ENCODE measurements around the gene ALDH3A1. TPM values are rescaled to one million over a fixed set of nuclear protein-coding genes. Genes with fewer than 3 reads are reported as not detected.

The ALDH3A1 gene
- polyA plus RNA-seq, 1 donor from 2014 or later, result 0.10 TPM

DNA sequence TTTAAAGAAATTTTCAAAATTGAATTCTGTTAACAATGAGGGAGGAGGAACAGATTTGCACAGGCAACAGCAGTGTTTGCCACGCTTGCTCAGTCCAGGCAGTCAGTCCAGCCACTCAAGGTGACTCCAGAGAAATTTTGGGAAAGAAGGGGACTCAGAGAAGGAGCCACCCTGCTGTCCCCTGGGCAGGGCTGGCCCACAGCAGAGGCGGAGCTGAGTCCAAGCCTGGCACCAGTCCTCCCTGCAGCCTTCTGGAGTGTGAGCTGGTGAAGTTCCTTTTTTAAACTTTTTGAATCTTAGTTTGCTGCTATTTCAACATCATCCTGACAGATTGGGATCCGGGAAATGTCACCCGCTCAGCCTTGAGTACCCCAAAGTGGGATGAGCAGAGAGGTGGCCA lies 17.3 kb downstream of the ALDH3A1 start:
- no peaks in the 10 kb centered on the region for H4K20me1 ChIP-seq (ENCODE audit: insufficient read depth)
- no peak overlapping the region for H2AFZ ChIP-seq (ENCODE audit: low read depth, low read length)
- H3K9ac ChIP-seq (ENCODE audit: low read length), result no peak overlapping the region
- TF ChIP-seq TAF1 (IDR thresholded peaks at IDR 0.05; ENCODE audit: low read depth) (no peak), RAD21 (conservative IDR thresholded peaks at IDR 0.05) (no peak), MXI1 (conservative IDR thresholded peaks at IDR 0.05; ENCODE audit: poor library complexity, severe bottlenecking) (no peak), POLR2AphosphoS5 (IDR thresholded peaks at IDR 0.05) (no peak), EZH2 (IDR thresholded peaks at IDR 0.05; ENCODE audit: borderline replicate concordance, insufficient read depth, low read length, poor library complexity, severe bottlenecking) (no peak), EP300 (conservative IDR thresholded peaks at IDR 0.05; ENCODE audit: poor library complexity, severe bottlenecking) (no peak), SMC3 (conservative IDR thresholded peaks at IDR 0.05; ENCODE audit: poor library complexity) (no peak)
- TF ChIP-seq, protein P1, sequence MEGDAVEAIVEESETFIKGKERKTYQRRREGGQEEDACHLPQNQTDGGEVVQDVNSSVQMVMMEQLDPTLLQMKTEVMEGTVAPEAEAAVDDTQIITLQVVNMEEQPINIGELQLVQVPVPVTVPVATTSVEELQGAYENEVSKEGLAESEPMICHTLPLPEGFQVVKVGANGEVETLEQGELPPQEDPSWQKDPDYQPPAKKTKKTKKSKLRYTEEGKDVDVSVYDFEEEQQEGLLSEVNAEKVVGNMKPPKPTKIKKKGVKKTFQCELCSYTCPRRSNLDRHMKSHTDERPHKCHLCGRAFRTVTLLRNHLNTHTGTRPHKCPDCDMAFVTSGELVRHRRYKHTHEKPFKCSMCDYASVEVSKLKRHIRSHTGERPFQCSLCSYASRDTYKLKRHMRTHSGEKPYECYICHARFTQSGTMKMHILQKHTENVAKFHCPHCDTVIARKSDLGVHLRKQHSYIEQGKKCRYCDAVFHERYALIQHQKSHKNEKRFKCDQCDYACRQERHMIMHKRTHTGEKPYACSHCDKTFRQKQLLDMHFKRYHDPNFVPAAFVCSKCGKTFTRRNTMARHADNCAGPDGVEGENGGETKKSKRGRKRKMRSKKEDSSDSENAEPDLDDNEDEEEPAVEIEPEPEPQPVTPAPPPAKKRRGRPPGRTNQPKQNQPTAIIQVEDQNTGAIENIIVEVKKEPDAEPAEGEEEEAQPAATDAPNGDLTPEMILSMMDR (IDR thresholded peaks at IDR 0.05; ENCODE audit: poor library complexity, severe bottlenecking), result no peak
- TF ChIP-seq, protein P2, sequence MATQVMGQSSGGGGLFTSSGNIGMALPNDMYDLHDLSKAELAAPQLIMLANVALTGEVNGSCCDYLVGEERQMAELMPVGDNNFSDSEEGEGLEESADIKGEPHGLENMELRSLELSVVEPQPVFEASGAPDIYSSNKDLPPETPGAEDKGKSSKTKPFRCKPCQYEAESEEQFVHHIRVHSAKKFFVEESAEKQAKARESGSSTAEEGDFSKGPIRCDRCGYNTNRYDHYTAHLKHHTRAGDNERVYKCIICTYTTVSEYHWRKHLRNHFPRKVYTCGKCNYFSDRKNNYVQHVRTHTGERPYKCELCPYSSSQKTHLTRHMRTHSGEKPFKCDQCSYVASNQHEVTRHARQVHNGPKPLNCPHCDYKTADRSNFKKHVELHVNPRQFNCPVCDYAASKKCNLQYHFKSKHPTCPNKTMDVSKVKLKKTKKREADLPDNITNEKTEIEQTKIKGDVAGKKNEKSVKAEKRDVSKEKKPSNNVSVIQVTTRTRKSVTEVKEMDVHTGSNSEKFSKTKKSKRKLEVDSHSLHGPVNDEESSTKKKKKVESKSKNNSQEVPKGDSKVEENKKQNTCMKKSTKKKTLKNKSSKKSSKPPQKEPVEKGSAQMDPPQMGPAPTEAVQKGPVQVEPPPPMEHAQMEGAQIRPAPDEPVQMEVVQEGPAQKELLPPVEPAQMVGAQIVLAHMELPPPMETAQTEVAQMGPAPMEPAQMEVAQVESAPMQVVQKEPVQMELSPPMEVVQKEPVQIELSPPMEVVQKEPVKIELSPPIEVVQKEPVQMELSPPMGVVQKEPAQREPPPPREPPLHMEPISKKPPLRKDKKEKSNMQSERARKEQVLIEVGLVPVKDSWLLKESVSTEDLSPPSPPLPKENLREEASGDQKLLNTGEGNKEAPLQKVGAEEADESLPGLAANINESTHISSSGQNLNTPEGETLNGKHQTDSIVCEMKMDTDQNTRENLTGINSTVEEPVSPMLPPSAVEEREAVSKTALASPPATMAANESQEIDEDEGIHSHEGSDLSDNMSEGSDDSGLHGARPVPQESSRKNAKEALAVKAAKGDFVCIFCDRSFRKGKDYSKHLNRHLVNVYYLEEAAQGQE (IDR thresholded peaks at IDR 0.05; ENCODE audit: borderline replicate concordance), result no peak
- no peaks in the 10 kb centered on the region for H3K79me2 ChIP-seq (replicated peaks; ENCODE audit: insufficient read depth, low read length)
- no peaks in the 10 kb centered on the region for H3K9me2 ChIP-seq (ENCODE audit: insufficient read depth, low read length)
- no peaks in the 10 kb centered on the region for H3K27me3 ChIP-seq (ENCODE audit: insufficient read depth, low read depth, low read length)
- H3K27ac ChIP-seq (ENCODE audit: low read length), result no peak overlapping the region
- H3K4me3 ChIP-seq (ENCODE audit: low read length), result no peak overlapping the region
- H3F3A ChIP-seq (ENCODE audit: insufficient read depth, low read length, poor library complexity, severe bottlenecking), result no peaks in the 10 kb centered on the region
- H3K4me2 ChIP-seq (ENCODE audit: low read length), result no peak overlapping the region
- H3K36me3 ChIP-seq (ENCODE audit: insufficient read depth, low read length), result no peaks in the 10 kb centered on the region
- no peaks in the 10 kb centered on the region for H3K9me3 ChIP-seq (ENCODE audit: low read length)

DNA sequence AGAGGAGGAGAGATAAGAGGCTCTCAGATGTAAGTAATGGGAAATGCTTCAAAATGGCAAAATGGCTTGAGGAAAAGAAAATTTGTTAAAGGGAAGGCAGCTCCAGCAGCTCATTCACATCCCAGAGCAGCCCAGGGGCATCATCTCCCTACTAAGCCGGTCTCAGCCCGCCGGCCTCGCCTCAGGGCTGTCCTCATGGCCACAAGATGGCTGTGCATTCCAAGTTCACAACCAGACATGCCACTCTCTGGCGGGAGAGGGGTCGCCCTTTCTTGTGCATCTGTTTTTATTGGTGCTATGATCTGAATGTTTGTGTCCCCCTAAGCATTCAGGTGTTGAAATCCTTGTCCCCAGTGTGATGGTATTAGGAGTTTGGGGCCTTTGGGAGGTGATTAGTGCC lies 18.2 kb downstream of the ALDH3A1 start:
- Histone ChIP-seq H3F3A (ENCODE audit: insufficient read depth, low read length, poor library complexity, severe bottlenecking) (no peaks in the 10 kb centered on the region), H3K9me3 (ENCODE audit: low read length) (no peaks in the 10 kb centered on the region), H2AFZ (ENCODE audit: low read depth, low read length) (no peak overlapping the region), H4K20me1 (ENCODE audit: insufficient read depth) (no peaks in the 10 kb centered on the region), H3K27me3 (ENCODE audit: insufficient read depth, low read depth, low read length) (no peaks in the 10 kb centered on the region), H3K9ac (ENCODE audit: low read length) (no peak overlapping the region), H3K4me2 (ENCODE audit: low read length) (no peak overlapping the region), H3K27ac (ENCODE audit: low read length) (no peak overlapping the region), H3K4me3 (ENCODE audit: low read length) (no peak overlapping the region), H3K79me2 (replicated peaks; ENCODE audit: insufficient read depth, low read length) (no peaks in the 10 kb centered on the region), H3K9me2 (ENCODE audit: insufficient read depth, low read length) (no peaks in the 10 kb centered on the region), H3K36me3 (ENCODE audit: insufficient read depth, low read length) (no peaks in the 10 kb centered on the region)
- TF ChIP-seq TAF1 (IDR thresholded peaks at IDR 0.05; ENCODE audit: low read depth) (no peak), MXI1 (conservative IDR thresholded peaks at IDR 0.05; ENCODE audit: poor library complexity, severe bottlenecking) (no peak), RAD21 (conservative IDR thresholded peaks at IDR 0.05) (no peak), POLR2AphosphoS5 (IDR thresholded peaks at IDR 0.05) (no peak), EP300 (conservative IDR thresholded peaks at IDR 0.05; ENCODE audit: poor library complexity, severe bottlenecking) (no peak), SMC3 (conservative IDR thresholded peaks at IDR 0.05; ENCODE audit: poor library complexity) (no peak), EZH2 (IDR thresholded peaks at IDR 0.05; ENCODE audit: borderline replicate concordance, insufficient read depth, low read length, poor library complexity, severe bottlenecking) (no peak)
- TF ChIP-seq, protein P2 (IDR thresholded peaks at IDR 0.05; ENCODE audit: borderline replicate concordance), result no peak
- TF ChIP-seq, protein P1 (IDR thresholded peaks at IDR 0.05; ENCODE audit: poor library complexity, severe bottlenecking), result no peak
